A549 treated with Mapracorat at 1 μM for 4 hours (cell line): Measurements from ENCODE around the gene OR51A2. TPM values are rescaled to one million over a fixed set of nuclear protein-coding genes. Genes with fewer than 3 reads are reported as not detected.

Experiments
- total RNA-seq: library from RNA; stranded (reverse); fragments of 200-300 nt; extraction: Qiagen RNA extraction; gene quantifications from 5 replicates; pipeline ENCODE4 v1.2.3, GENCODE V29; 2022

Gene OR51A2, protein sequence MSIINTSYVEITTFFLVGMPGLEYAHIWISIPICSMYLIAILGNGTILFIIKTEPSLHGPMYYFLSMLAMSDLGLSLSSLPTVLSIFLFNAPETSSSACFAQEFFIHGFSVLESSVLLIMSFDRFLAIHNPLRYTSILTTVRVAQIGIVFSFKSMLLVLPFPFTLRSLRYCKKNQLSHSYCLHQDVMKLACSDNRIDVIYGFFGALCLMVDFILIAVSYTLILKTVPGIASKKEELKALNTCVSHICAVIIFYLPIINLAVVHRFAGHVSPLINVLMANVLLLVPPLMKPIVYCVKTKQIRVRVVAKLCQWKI
- total RNA-seq: not detected in 5 replicates

DNA sequence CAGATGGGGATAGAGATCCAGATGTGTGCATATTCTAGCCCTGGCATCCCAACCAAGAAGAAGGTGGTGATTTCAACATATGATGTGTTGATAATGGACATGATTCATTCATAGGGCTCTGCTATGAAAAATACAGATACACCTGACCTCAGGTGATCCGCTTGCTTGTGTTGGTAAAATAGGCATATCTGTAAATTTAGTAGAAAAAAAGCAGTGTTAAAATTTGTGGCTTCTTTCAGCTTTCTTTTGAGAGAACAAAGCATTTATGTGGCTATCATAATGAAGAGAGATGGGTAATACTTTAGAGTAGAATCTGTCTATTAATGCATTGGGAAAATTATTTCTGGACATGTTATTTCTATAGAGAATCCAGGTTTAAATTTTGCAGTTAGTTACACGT, at the start of gene OR51A2:
Gene OR51A2, minus strand, starts transcription at position 101 of the 400 bp plus-strand sequence. Its CDS starts 0 bp downstream, at position 101.

DNA sequence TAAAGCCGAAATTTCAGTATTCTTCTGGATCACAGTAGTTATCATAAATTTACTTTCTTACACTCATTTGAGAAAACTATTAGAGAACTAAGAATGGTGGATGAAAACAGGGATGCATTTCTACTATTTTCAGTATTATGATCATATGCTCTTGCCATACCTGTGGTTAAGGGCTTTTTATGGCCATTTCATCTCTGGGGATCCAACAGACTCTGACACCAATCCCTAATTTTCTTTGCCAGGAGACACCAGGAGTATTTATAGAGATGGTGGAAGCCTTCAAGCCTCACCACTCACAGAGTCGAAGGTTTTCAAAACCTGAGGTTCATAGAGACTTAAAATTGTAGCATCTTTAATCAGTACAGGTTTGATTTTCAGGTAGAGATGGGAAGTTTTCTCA, 39.0 kb upstream of the OR51A2 start, which contains the start of gene OR51L1:
Gene OR51L1, plus strand, starts transcription at position 301 of the 400 bp plus-strand sequence. CDS start 4,132 bp downstream, outside the sequence.

DNA sequence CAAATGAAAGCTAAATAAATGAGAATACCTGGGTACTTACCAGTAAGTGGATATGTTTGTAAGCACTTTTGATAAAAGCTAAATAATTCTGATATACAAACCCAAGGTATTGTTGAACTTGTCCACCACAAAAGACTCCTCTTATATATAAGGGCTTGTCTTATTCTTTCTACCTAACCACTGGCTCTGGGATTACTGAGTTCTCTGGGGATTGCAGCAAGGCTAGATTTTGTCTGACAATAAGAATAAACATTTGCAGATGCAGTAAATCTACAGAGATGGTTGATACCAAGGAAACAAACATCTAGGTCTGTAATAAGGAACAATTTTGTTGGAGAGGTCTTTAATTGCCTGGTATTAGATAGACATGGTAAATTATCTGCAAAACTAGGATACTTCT, 8.0 kb downstream of the OR51A2 start, which contains the start of gene OR51A4:
Gene OR51A4, minus strand, starts transcription at position 101 of the 400 bp plus-strand sequence. CDS start 505 bp downstream, outside the sequence.

DNA sequence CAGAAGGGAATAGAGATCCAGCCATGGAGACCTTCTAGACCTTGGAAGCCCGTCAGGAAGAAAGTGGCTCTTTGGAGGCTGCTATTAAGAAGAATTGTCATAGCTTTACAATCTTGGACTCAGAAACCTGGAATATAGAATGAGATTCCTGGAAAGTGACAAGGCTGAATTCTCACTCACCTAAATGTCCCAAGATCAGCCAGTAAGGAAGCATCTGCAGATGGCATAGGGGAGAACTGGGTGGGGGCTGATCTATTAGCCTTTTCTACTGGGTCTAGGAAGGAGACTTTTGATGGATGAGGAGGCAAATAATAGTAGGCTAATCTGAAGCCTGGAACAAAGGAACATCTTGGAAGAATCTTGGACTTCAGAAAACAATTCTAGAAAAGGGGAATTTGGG, 31.3 kb downstream of the OR51A2 start, which contains the start of gene OR51G1:
Gene OR51G1, minus strand, starts transcription at position 101 of the 400 bp plus-strand sequence. Its CDS starts 0 bp downstream, at position 101.

DNA sequence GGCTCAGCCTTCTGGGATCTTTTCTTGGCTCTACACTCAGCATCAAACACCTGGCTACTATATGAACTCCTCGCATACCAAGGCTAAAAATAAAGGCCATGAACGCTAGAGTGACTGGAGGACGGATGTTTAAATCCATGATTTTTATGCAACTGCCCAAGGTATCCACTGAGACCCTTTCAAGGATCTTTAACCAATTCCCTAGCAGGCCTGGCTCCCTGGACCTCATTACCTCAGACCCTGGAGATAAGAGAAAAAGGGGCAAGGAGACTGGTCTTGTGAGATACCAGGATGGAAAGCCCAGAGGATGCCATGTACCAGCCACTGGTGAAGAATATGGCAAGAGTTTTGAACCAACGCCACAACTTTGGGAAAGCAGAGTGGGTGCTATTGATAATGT, 36.3 kb downstream of the OR51A2 start, which contains the start of gene OR51G2:
Gene OR51G2, minus strand, starts transcription at position 101 of the 400 bp plus-strand sequence. CDS start 3,687 bp downstream, outside the sequence.

Other genes starting within 250 kb of the OR51A2 start
- not detected in 5 replicates for gene OR51F1, start 185.8 kb downstream of the OR51A2 start, total RNA-seq
- not detected in 5 replicates for gene OR52R1, start 151.3 kb downstream of the OR51A2 start, total RNA-seq
- not detected in 5 replicates for gene OR51F2, start 134.4 kb downstream of the OR51A2 start, total RNA-seq
- gene OR51S1, start 106.5 kb downstream of the OR51A2 start, total RNA-seq: not detected in 5 replicates
- gene OR51T1, start 73.8 kb downstream of the OR51A2 start, total RNA-seq: not detected in 5 replicates
- not detected in 5 replicates for gene OR51A7, start 51.9 kb downstream of the OR51A2 start, total RNA-seq
- not detected in 5 replicates for gene OR51G2, start 36.4 kb downstream of the OR51A2 start, total RNA-seq
- not detected in 5 replicates for gene OR51G1, start 31.4 kb downstream of the OR51A2 start, total RNA-seq
- not detected in 5 replicates for gene OR51A4, start 8.1 kb downstream of the OR51A2 start, total RNA-seq
- not detected in 5 replicates for gene OR51L1, start 39.1 kb upstream of the OR51A2 start, total RNA-seq
- gene OR52J3, start 90.8 kb upstream of the OR51A2 start, total RNA-seq: not detected in 5 replicates
- gene OR52E2, start 103.9 kb upstream of the OR51A2 start, total RNA-seq: not detected in 5 replicates
- not detected in 5 replicates for gene OR52E1, start 113.9 kb upstream of the OR51A2 start, total RNA-seq
- gene OR52A5, start 182.6 kb upstream of the OR51A2 start, total RNA-seq: not detected in 5 replicates
- gene OR52A1, start 199.0 kb upstream of the OR51A2 start, total RNA-seq: not detected in 5 replicates
- gene OR51V1, start 245.0 kb upstream of the OR51A2 start, total RNA-seq: not detected in 5 replicates